NOMO-1 treated with dmso at 0.1 percent for 144 hours (cell line): ENCODE data around the gene RNPEPL1.
"Not testable (repeated sequence)": the region's sequence is repeated elsewhere in the genome, so short reads cannot be mapped to it uniquely, and the experiment has no call there.

Experiments
- DNase-seq: peaks from one replicate; lab custom pipeline; 2025; ENCODE audit not compliant: unreplicated experiment; lab: John Stamatoyannopoulos, UW

Gene RNPEPL1, protein sequence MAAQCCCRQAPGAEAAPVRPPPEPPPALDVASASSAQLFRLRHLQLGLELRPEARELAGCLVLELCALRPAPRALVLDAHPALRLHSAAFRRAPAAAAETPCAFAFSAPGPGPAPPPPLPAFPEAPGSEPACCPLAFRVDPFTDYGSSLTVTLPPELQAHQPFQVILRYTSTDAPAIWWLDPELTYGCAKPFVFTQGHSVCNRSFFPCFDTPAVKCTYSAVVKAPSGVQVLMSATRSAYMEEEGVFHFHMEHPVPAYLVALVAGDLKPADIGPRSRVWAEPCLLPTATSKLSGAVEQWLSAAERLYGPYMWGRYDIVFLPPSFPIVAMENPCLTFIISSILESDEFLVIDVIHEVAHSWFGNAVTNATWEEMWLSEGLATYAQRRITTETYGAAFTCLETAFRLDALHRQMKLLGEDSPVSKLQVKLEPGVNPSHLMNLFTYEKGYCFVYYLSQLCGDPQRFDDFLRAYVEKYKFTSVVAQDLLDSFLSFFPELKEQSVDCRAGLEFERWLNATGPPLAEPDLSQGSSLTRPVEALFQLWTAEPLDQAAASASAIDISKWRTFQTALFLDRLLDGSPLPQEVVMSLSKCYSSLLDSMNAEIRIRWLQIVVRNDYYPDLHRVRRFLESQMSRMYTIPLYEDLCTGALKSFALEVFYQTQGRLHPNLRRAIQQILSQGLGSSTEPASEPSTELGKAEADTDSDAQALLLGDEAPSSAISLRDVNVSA

GRCh38 chr2:240567872-240568677, at the start of gene RNPEPL1:
TSS of gene RNPEPL1 (plus strand) at chr2:240568484. CDS start at chr2:240568587, 103 bp downstream.
- no peak for DNase-seq

GRCh38 chr2:240518981-240519380, 49.3 kb upstream of the RNPEPL1 start:
- no peak for DNase-seq

GRCh38 chr2:240519396-240520129, 48.7 kb upstream of the RNPEPL1 start:
- DNase-seq, result no peak

DNA sequence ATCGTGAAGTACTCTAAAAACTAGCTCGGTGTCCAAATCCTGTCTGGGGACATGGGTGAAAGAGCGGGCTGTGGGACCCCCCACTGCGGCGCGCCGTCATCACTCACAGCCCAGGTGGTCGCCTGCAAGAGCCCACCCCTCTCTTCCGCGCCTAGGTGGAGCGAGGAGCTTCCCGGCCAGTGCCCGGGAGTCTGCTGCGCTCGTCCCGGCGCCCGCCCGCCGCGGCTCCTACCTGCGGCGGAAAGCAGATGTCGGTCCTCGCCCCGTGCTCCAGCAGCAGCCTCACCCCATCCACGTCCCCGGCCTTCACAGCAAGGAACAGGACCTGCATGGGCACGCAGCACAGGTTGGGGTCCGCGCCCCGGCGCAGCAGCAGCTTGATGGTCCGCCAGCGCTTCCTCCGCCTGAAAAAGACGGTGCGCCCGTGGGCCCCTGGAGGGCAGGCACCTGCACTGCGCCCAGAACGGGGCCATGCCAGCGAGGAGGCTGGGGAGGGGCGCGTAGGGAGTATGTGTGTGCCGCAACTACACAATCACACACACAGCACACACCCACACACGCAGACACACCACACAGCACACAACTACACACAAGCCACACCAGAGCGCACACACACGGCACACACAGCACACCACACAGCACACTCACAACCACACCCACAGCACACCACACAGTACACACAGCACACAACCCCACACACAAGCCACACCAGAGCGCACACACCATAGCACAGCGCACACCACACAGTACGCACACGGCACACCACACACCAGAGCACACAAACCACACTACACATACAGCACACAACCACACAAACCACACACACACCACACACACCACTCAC, 47.9 kb upstream of the RNPEPL1 start:
- no peak for DNase-seq

GRCh38 chr2:240520974-240521350, 47.3 kb upstream of the RNPEPL1 start:
- no peak for DNase-seq

DNA sequence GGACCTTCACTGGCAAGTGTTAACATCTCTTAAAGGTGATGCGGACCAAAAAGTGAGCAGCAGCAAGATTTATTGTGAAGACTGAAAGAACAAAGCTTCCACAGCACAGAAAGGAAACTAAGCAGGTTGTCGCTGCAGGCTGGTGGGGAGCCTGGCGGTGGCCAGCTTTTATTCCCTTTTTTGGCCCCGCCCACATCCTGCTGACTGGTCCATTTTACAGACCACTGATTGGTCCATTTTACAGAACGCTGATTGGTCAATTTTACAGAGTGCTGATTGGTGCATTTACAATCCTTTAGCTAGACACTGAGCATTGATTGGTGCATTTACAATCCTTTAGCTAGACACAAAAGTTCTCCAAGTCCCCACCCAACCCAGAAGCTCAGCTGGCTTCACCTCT, 46.4 kb upstream of the RNPEPL1 start:
- DNase-seq, result not testable (repeated sequence)

- DNase-seq, result no peak
Observed at GRCh38 chr2:240522406-240522805, 45.9 kb upstream of the RNPEPL1 start.

DNA sequence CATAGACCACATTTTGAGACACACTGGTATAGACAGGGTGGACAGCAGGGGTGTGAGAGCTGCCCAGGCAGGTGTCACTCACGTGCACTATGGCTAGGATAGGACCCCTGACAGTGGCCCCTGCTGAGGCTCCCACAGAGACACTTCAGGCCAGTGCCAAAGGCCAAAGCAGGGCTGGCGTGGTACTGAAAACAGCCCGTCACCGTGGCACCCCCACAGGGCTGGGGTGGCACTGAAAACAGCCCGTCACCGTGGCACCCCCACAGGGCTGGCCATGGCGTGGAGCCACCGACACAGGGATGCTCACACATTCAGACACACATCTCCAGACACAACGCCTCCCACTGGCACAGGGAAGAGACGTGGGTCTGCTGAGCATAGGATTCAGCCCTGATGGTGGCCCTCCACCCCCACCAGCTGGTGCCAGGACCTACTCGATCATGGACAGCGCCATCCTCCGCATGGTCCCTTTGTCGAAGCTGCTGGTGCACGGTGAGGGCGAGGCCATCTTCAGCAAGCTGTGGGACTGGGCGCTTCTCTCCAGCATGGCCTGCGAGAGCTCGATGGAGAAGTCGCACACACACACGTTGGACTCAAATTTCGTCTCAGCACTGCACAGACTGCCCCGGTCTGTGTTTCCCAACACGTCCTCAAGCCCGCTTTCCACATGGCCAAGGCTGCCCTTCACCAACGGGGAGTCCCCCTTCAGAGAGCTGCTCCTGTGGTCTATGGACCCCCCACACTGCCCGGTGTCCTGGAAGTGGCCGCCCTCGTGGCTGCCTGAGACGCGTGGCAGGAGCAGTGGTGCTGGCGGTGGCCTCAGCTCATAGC, 44.6 kb upstream of the RNPEPL1 start:
- DNase-seq, result no peak

DNA sequence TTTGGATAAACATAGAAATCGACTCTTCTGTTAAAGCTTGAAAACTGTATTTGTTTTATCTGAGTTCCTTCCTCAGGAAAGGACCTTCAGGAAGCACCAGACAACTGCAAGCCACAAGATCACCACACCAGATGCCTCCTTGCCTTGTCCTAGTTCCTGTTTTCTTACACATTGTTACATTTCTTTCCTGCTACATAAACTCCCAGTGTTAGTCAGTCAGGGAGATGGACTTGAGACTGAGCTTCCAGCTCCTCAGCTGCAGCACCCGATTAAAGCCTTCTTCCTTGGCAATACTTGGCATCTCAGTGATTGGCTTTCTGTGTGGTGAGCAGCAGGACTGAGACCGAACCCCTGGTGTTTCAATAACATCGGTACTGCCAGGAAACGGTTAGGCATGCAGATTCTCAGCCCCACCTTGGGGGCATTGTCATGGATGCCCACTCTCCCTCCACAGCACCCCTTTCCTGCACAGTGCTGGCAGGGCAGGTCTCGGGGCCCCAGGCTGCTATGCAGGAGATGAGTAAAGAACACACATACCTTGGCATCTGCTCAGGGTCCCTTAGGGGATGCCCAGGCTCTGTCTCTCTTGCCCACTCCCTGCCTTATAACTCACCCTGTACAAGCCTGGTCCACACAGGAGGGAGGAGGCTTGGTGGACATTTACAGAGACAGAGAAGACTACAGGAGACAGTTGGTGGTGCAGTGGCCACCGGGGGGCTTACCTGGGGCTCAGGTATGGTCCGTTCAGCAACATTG, 43.1 kb upstream of the RNPEPL1 start:
- no peak for DNase-seq

GRCh38 chr2:240525802-240526201, 42.5 kb upstream of the RNPEPL1 start:
- no peak for DNase-seq

- no peak for DNase-seq
Observed at GRCh38 chr2:240526521-240526920, 41.8 kb upstream of the RNPEPL1 start.

DNA sequence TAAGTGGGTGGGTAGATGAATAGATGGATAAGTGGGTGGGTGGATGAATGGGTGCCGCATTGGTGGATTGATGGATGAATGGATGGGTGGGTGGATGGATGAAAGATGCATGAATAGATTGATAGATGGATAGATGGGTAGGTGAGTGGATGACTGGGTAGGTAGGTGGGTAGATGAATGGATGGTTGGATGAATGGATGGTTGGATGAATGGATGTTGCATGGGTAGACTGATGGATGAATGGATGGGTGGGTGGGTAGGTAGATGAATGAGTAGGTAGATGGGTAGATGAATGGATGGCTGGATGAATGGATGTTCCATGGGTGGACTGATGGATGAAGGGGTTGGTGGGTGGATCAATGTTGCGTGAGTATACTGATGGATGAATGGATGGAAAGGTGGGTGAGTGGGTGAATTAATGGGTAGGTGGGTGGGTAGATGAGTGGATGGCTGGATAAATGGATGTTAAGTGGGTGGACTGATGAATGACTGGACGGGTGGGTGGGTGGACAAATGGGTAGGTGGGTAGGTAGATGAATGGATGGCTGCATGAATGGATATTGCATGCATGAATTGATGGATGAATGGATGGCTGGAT, 41.0 kb upstream of the RNPEPL1 start:
- DNase-seq, result no peak

DNA sequence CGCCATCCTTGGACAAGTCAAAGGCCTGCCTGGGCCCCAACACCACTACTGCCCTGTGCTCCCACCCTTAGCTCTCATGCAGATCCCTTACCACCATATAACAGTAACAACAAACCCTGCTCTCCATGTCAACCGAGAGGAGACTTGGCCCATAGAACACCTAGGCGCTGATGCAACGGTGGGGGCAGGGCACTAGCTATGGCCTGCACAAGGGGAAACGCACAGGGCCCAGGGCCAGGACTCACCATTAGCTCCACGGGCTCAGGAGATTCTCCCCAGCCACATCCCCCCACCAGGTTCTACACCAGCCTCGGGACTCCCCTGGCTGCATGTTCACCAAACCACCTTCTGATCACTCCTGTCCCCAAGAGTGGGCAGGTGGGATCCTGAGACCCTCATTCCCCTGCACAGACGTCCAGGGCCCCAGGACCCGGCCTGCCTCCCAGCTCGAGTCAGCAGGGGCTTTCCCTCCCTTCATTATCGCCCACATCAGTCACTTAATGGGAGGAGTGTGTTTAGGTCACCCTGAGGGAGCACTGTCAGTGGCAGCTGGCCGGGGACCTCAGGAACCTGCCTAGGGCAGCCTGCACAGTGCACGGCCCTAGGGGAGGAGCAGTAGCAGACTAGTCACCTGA, 39.8 kb upstream of the RNPEPL1 start:
- no peak for DNase-seq

DNA sequence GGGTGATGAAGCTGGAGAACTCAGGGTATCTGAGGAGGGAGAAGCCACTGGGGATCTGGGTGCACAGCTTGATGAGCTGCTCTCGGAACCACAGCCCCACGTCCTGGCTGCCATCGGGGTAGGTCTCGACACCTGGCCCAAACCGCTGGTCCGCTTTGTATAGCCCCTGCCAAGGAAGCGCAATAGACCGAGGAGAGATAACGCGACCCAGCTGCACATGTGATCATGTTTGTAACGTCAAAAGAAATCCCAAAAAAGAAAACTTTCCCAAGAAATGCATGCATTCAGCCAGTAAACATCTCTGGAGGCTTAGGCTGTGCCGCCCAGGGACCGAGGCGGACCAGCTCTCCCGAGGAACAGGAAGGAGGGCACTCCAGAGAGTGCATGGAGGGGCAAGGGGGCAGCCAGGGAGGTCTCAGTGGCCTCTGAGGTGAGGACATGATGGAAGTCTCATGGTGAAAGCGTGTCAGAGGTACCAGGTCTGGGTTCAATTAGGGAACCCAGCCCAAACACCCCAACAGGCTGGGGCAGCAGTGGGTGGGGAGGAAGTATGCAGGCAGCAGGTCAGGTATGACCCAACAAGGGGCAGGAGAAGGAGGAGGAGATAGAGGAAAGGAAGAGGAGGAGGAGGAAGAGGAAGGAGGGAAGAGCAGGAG, 38.8 kb upstream of the RNPEPL1 start:
- DNase-seq, result no peak

- no peak for DNase-seq
Observed at GRCh38 chr2:240530181-240530580, 38.1 kb upstream of the RNPEPL1 start.

- no peak for DNase-seq
Observed at GRCh38 chr2:240531038-240531437, 37.2 kb upstream of the RNPEPL1 start.
